Calu3 (cell line): Measurements from ENCODE around the gene PILRB. TPM values are rescaled to one million over a fixed set of nuclear protein-coding genes. Genes with fewer than 3 reads are reported as not detected.

Experiments used
- BruUV-seq: library from RNA; stranded (reverse); fragments of 400-500 nt; replicated peaks from 2 replicates; lab custom pipeline; 2021; lab: Mats Ljungman, UMichigan
- CTCF ChIA-PET: fragments of 300-600 bp; sonication (Branson Sonifier 250); formaldehyde crosslinking; loops from one replicate; lab custom pipeline; 2022; ENCODE audit warnings: antibody characterized with exemption; lab: Charles Lee
- DNase-seq: peaks from one replicate; pipeline ENCODE4 v3.0.0; 2022
- H3K27ac Mint-ChIP-seq: one replicate; pipeline ENCODE4 v1.8.0; 2022; ENCODE audit warnings: mixed read lengths; ENCODE audit not compliant: unreplicated experiment
- H3K27me3 Mint-ChIP-seq: one replicate; pipeline ENCODE4 v1.8.0; 2022; ENCODE audit warnings: mixed read lengths; ENCODE audit not compliant: unreplicated experiment
- H3K36me3 Mint-ChIP-seq: one replicate; pipeline ENCODE4 v1.8.0; 2022; ENCODE audit warnings: mild to moderate bottlenecking, moderate library complexity, mixed read lengths; ENCODE audit not compliant: insufficient read depth, unreplicated experiment
- H3K4me1 Mint-ChIP-seq: one replicate; pipeline ENCODE4 v1.8.0; 2022; ENCODE audit warnings: mild to moderate bottlenecking, low read depth, mixed read lengths; ENCODE audit not compliant: unreplicated experiment
- H3K4me3 Mint-ChIP-seq: one replicate; pipeline ENCODE4 v1.8.0; 2022; ENCODE audit warnings: mild to moderate bottlenecking, low read depth, moderate library complexity, mixed read lengths; ENCODE audit not compliant: unreplicated experiment
- H3K9me3 Mint-ChIP-seq: one replicate; pipeline ENCODE4 v1.8.0; 2022; ENCODE audit warnings: low read depth, mixed read lengths; ENCODE audit not compliant: unreplicated experiment
- CTCF ChIP-seq: fragments of 200-600 bp; IDR thresholded peaks from one replicate; pipeline ENCODE4 v1.8.0; 2022; ENCODE audit warnings: antibody characterized with exemption; ENCODE audit not compliant: unreplicated experiment
- intact Hi-C: fragments of 100-400 bp; cut with micrococcal nuclease; formaldehyde crosslinking; loops from one replicate; pipeline ENCODE4 v1.10.0; 2022; ENCODE audit not compliant: unreplicated experiment
- total RNA-seq: library from RNA; stranded (reverse); gene quantifications from 2 replicates; pipeline ENCODE4 v1.2.3, GENCODE V29; 2022

PILRB gene
- total RNA-seq, 1 experiment from 2014 or later = 40.0 TPM

- H3K9me3 Mint-ChIP-seq = no peaks in the 10 kb centered on the region
- H3K27ac Mint-ChIP-seq = no peak overlapping the region
- H3K4me1 Mint-ChIP-seq = no peaks in the 10 kb centered on the region
- H3K27me3 Mint-ChIP-seq = peaks cover 37% of the 10 kb centered on the region
- no peaks in the 10 kb centered on the region for H3K36me3 Mint-ChIP-seq
- no peak overlapping the region for H3K4me3 Mint-ChIP-seq
- intact Hi-C loops = no loop called here
- no TSS peak for BruUV-seq
- CTCF ChIA-PET = no interaction called here
- no peak for DNase-seq
- no peak for TF ChIP-seq CTCF
Observed at GRCh38 chr7:100397315-100398081, 39.6 kb downstream of the PILRB start.

- H3K27me3 Mint-ChIP-seq = peaks cover 32% of the 10 kb centered on the region
- DNase-seq = no peak
- no peaks in the 10 kb centered on the region for H3K36me3 Mint-ChIP-seq
- TF ChIP-seq CTCF = no peak
- H3K4me1 Mint-ChIP-seq = no peaks in the 10 kb centered on the region
- H3K4me3 Mint-ChIP-seq = no peak overlapping the region
- no peaks in the 10 kb centered on the region for H3K9me3 Mint-ChIP-seq
- no peak overlapping the region for H3K27ac Mint-ChIP-seq
- no TSS peak for BruUV-seq
- intact Hi-C loops = no loop called here
- CTCF ChIA-PET = no interaction called here
Observed at GRCh38 chr7:100398239-100398638, 40.3 kb downstream of the PILRB start.

GRCh38 chr7:100400041-100400440 is 42.1 kb downstream of the PILRB start:
- DNase-seq = no peak
- intact Hi-C loops = no loop called here
- Mint-ChIP-seq H3K27me3 (peaks cover 19% of the 10 kb centered on the region), H3K4me1 (no peaks in the 10 kb centered on the region), H3K4me3 (no peak overlapping the region), H3K36me3 (no peaks in the 10 kb centered on the region), H3K9me3 (no peaks in the 10 kb centered on the region), H3K27ac (no peak overlapping the region)
- no TSS peak for BruUV-seq
- no peak for TF ChIP-seq CTCF
- CTCF ChIA-PET = no interaction called here

- DNase-seq = no peak
- Mint-ChIP-seq H3K27me3 (peaks cover 19% of the 10 kb centered on the region), H3K36me3 (no peaks in the 10 kb centered on the region), H3K9me3 (no peaks in the 10 kb centered on the region), H3K4me3 (no peak overlapping the region), H3K27ac (no peak overlapping the region), H3K4me1 (no peaks in the 10 kb centered on the region)
- BruUV-seq = no TSS peak
- TF ChIP-seq CTCF = no peak
- CTCF ChIA-PET = no interaction called here
- intact Hi-C loops = no loop called here
Observed at GRCh38 chr7:100400656-100401055, 42.7 kb downstream of the PILRB start.
